8988T (cell line): ENCODE measurements around the gene FIS1.
"Not testable (repeated sequence)": the region's sequence is repeated elsewhere in the genome, so short reads cannot be mapped to it uniquely, and the experiment has no call there.

Experiments
- DNase-seq: peaks from one replicate; pipeline ENCODE4 v3.0.0; 2011

The FIS1 gene

GRCh38 chr7:101201695-101202602 is 42.9 kb downstream of the FIS1 start:
- DNase-seq = no peak

DNA sequence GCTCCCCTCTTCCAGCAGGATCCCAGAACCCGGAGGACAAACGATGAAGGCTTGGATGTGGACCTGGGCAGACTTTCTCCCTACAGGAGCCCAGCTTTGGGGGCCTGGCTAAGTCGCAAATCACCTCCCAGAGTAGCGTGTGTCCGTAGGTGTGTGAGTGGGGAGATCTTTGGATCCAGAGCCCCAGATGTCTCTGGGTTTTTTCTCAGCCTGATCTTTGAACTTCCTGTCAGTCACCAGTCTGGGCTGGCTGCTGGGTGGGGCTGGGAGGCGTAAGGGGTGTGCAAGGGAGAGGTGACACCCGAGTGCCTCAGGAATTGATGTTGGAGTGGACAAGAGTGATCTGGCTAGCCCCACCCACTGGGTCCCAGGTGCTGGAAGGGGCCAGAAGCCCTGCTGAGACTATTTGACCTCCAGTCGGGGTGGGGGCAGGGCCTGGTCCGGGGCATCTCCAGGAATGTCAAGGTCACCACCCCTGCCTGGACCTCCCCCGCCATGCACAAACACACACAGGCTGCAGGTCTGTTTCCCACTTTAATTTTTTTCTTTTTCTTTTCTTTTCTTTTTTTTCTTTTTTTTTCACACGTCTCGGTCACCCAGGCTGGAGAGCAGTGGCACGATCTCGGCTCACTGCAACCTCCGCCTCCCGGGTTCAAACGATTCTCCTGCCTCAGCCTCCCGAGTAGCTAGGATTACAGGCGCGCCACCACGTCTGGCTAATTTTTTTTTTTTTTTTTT is 43.9 kb downstream of the FIS1 start, which contains the start of gene MOGAT3:
Gene MOGAT3 (minus strand): TSS at position 175 of the 738 bp plus-strand sequence. CDS start 182 bp downstream, outside the sequence.
- DNase-seq = no peak

DNA sequence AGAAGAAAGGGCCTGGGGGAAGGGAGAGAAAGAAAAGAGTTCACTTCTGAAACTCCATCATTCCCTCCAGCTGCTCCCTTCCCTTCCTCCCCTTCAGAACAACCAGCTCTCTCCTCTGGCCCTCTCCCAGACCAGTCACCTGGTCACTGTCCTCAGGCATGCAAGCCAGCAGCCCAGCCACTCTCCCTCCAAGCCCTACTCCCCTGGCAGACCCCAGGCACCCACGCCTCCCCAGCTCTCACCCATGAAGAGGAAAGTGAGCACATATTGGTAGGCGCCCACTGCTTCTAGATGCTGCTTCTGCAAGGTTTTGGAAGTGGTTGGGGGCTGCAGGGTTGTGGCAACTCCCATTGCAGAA is 44.4 kb downstream of the FIS1 start:
- no peak for DNase-seq

DNA sequence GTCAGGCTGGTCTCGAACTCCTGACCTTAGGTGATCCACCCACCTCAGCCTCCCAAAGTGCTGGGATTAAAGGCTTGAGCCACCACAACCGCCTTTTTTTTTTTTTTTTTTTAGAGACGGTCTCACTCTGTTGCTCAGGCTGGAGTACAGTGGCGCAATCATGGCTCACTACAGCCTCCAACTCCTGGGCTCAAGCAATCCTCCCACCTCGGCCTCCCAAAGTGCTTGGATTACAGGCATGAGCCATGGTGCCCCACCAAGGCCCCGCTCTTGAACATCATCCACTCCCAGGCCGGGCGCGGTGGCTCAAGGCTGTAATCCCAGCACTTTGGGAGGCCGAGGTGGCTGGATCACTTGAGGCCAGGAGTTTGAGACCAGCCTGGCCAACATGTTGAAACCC is 45.4 kb downstream of the FIS1 start:
- not testable (repeated sequence) for DNase-seq

- DNase-seq = no peak
Observed at GRCh38 chr7:101198476-101198875, 46.4 kb downstream of the FIS1 start.

DNA sequence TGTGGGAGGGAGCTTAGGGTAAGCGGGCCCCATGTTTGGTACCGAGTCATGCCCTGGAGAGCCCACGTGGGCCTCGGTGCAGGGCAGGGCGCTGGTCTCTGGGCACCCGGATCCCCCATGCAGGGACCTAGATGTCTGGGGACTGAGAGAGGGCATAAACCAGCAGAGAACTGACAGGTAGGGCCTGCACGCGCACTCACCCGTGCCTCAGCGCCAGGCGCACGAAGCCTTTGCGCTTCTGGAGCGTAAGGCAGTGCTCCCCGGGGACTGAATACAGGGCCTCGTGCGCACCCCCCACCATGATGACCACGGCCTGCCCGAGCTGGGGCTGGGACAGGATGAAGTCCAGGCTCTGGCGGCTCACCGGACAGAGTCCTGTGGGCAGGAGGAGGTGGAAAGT is 46.9 kb downstream of the FIS1 start:
- no peak for DNase-seq

DNA sequence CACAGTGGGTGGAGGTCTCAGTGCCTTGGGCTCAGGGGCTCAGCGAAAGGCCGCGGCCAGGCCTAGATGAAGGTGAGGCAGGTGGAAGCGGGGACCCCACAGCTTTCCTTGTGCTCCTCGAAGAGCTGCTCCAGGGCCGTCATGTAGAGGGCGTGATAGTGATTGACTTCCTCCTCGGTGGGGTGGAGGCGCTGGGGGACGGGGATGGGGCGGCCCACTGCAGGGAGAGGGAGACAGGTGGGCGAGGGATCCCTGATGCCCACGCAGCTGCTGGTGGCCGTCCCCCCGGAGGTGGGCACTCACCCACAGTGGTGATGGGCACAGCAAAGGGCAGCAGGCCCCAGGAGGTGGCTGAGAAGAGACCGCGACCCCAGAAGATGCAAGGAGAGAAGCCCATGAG is 49.0 kb downstream of the FIS1 start:
- DNase-seq = no peak
